ENCODE measurements around the gene FMN1. TPM values are rescaled to one million over a fixed set of nuclear protein-coding genes. Genes with fewer than 3 reads are reported as not detected.

Gene FMN1
- total RNA-seq, 1 experiment from 2014 or later = 4.5 TPM

- Mint-ChIP-seq H3K36me3 (peaks cover 6% of the 10 kb centered on the region), H3K4me1 (peaks cover 18% of the 10 kb centered on the region), H3K9me3 (peaks cover 7% of the 10 kb centered on the region), H3K27me3 (ENCODE audit: low read depth) (no peaks in the 10 kb centered on the region; the same call in 1 of the 2 replicates), H3K27ac (no peak overlapping the region), H3K4me3 (no peak overlapping the region)
- no peak for ATAC-seq
- ChIA-PET POLR2A (no interaction called here), CTCF (interaction anchor here (2.2 kb wide), 1 partner anchor 11 kb away, joined by 6 read pairs; no protein-coding TSS in a partner anchor)
- no peak for DNase-seq (ENCODE audit: low spot score)
- no peak for TF ChIP-seq ZBTB21 (CRISPR knock-in tag; IDR thresholded peaks at IDR 0.05; ENCODE audit: borderline replicate concordance)
- no peak for TF ChIP-seq STAT6 (CRISPR knock-in tag; conservative IDR thresholded peaks at IDR 0.05; ENCODE audit: low read depth)
- no peak for TF ChIP-seq ESRRA (CRISPR knock-in tag; IDR thresholded peaks at IDR 0.05; ENCODE audit: borderline replicate concordance)
- no peak for TF ChIP-seq SMAD4 (CRISPR knock-in tag; IDR thresholded peaks at IDR 0.05)
- TF ChIP-seq ZNF423 (CRISPR knock-in tag; IDR thresholded peaks at IDR 0.05) = no peak
Observed at GRCh38 chr15:33142708-33143107, 51.8 kb downstream of the FMN1 start.

GRCh38 chr15:33138000-33138399 is 56.5 kb downstream of the FMN1 start:
- Mint-ChIP-seq H3K27me3 (ENCODE audit: low read depth) (no peaks in the 10 kb centered on the region), H3K27ac (no peak overlapping the region), H3K4me3 (no peak overlapping the region), H3K4me1 (peaks cover under 1% of the 10 kb centered on the region), H3K36me3 (no peaks in the 10 kb centered on the region), H3K9me3 (no peaks in the 10 kb centered on the region)
- no peak for ATAC-seq
- ChIA-PET CTCF (no interaction called here), POLR2A (no interaction called here)
- no peak for DNase-seq (ENCODE audit: low spot score)
- TF ChIP-seq ATF6 (CRISPR knock-in tag; IDR thresholded peaks at IDR 0.05) (no peak), ZNF281 (CRISPR knock-in tag; IDR thresholded peaks at IDR 0.05) (no peak), ZNF232 (CRISPR knock-in tag; IDR thresholded peaks at IDR 0.05) (no peak), ETV6 (CRISPR knock-in tag; IDR thresholded peaks at IDR 0.05) (no peak), ZNF317 (CRISPR knock-in tag; IDR thresholded peaks at IDR 0.05; ENCODE audit: borderline replicate concordance, low read depth) (no peak), IRF1 (CRISPR knock-in tag; IDR thresholded peaks at IDR 0.05) (no peak), ZNF532 (CRISPR knock-in tag; IDR thresholded peaks at IDR 0.05; ENCODE audit: borderline replicate concordance) (no peak), ERG (CRISPR knock-in tag; IDR thresholded peaks at IDR 0.05) (no peak), ZNF396 (CRISPR knock-in tag; IDR thresholded peaks at IDR 0.05; ENCODE audit: borderline replicate concordance) (no peak), AFF4 (CRISPR knock-in tag; IDR thresholded peaks at IDR 0.05; ENCODE audit: borderline replicate concordance) (no peak), ZNF416 (CRISPR knock-in tag; IDR thresholded peaks at IDR 0.05) (no peak)
